Activated CD4-positive, alpha-beta T cell treated with anti-CD3 and anti-CD28 coated beads, Interleukin-2, amount 50 U/mL, for 24 hours (primary cell): ENCODE results near the gene LRRC38.

Source experiments
- DNase-seq, 2 donors: peaks; one replicate each; pipeline ENCODE4 v3.0.0-alpha.2; 2020; ENCODE audit warnings: low read depth in 1 of 2, low spot score in 1 of 2

Gene LRRC38

DNA sequence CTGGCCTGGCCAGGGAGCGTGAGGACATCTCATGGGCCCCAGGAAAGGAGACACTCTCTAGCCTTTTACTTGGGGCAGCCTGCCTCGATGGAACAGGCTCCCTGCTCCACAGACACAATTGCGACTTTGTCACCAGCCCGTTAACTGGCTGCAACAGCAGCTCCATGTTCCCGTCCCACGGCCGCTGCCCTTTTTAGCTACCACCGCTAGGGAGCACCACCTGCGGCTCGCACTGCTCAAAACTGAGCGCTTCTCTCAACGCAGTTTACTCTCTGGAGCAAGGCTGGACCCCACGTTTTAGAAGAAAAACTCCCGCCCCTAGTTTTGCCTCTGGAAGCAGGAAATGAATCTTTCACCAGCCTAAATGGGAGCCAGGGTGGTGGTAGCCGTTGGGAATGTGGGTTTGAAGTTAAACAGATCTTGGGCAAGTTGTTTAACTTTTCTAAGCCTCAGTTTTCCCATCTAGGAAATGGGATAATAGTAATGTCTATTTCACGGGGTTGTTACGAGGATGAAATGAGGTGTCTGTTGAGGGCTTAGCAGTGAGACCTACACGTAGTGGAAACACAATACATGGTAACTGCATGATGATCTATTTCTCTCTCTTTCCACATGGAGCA is 3.5 kb upstream of the LRRC38 start:
- DNase-seq, result no peak

- no peak for DNase-seq
Observed at GRCh38 chr1:13516606-13517005, 2.8 kb upstream of the LRRC38 start.

- DNase-seq, result no peak
Observed at GRCh38 chr1:13514821-13515220, 1.0 kb upstream of the LRRC38 start.

DNA sequence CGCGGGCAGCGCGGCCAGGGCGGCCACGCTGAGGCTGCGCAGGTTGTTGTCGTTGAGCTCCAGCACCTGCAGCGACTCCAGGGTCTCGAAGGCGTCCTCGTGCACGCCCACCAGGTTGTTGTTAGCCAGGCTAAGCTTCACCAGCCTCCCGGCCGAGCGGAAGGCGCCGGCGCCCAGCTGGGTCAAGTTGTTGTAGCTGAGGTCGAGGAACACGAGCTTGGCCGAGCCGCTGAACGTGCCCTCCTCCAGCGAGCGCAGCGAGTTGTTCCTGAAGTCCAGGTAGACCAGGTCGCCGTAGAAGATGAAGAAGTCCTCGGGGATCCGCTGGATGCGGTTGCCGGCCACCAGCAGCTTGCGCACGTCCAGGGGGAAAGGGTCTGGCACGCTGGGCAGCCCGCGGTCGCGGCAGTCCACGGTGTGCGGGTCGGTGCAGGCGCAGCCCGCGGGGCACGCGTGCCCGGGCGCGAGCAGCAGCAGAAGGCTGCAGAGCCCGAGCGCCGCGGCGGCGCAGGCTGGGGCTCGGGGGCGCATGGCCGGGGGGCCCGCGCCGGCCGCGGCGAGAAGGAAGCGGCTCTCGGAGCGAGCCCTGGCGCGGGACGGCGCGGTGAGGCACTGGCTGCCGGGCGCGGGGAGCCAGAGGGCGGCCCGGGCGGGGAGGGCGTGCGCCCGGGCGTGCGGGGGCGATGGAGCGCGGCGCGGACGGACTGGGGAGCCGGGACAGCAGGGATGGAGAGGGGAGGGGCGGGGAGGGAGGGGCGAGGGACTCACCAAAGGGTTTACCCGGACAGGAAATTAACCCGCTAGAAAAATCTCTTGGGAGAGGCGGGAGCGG is 524 bp downstream of the LRRC38 start:
- no peak for DNase-seq

- DNase-seq, result no peak
Observed at GRCh38 chr1:13512472-13512871, 1.3 kb downstream of the LRRC38 start.

DNA sequence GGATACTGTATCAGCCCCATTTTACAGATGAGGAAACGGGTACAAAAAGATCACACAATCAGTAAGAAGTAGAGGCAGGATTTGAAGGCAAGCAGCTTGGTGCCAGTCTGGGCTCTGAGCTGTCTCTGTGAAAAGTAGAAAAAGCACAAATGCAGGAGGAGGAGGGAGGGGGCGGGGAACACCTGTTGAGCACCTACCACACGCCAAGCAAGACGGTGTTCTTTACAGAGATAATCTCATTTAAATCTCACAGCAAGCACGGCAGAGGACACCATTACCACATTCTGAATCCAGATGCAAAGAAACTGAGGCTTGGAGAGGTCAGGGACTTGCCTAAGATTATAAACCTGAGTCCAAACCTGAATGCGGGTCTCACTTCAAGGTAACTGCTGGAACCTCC is 3.3 kb downstream of the LRRC38 start:
- DNase-seq, result no peak

- no peak for DNase-seq
Observed at GRCh38 chr1:13507075-13507474, 6.7 kb downstream of the LRRC38 start.

DNA sequence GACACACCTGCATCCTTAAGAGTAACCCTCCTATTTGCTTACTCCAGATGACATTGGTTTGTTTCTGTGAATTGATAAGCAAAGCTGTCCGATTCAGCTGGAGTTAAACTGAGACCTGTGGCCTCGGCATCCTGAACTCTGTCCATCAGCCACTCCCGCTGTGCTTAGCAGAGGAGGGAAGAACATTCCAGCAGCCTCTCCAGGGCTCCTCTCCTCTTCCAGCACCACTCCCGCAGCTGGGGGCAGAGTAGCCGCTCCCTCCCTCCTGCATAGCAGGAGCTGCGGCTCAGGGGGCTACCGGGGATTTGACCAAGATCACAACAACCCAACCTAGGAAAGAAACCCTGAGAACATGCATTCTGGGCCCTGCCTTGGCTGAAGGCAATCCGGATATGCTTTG is 8.8 kb downstream of the LRRC38 start:
- no peak for DNase-seq

GRCh38 chr1:13500806-13501205 is 13.0 kb downstream of the LRRC38 start:
- no peak for DNase-seq

DNA sequence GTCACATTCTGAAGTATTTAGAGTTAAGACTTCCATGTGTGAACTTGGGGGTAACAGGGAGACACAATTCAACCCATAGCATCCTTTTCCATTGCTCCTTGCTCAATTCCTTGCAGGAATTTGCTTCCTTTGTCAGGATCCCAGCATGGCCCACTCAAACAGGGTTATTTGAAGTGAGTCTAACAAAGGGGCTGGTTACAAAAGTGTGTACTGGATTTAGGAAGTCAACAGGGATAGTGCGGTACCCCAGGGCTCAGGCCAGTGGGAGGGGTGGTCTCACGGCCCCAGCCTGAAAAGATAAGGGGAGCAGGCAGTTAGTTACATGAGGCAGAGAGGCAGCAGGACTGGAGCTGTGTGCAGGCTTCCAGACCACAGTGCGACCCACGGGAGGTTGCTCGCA is 14.4 kb downstream of the LRRC38 start:
- DNase-seq, result no peak

GRCh38 chr1:13498553-13498952 is 15.2 kb downstream of the LRRC38 start:
- DNase-seq, result no peak

DNA sequence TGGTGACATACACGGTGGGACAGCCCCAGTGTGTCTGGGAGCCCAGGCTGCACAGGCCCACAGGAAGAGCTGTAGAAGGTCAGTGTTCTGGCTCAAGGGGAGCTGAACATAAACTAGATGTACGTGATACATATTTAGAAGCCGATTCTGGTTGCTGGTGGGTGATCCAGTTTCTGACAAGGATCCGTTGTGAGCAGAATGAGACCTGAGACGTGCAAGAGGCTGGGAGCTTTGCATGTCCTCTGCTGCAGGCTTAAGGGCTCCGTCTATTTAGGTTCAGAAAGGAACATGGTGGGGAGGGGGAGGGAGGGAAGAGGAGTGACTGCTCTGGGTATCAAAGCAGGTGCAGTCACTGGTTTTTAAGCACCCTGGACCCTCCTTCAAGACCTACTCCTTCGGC is 18.6 kb downstream of the LRRC38 start:
- DNase-seq, result no peak

- no peak for DNase-seq
Observed at GRCh38 chr1:13494712-13495111, 19.1 kb downstream of the LRRC38 start.

- no peak for DNase-seq
Observed at GRCh38 chr1:13494025-13494424, 19.8 kb downstream of the LRRC38 start.

- DNase-seq, result no peak
Observed at GRCh38 chr1:13492711-13493110, 21.1 kb downstream of the LRRC38 start.

- no peak for DNase-seq
Observed at GRCh38 chr1:13487957-13488356, 25.8 kb downstream of the LRRC38 start.

DNA sequence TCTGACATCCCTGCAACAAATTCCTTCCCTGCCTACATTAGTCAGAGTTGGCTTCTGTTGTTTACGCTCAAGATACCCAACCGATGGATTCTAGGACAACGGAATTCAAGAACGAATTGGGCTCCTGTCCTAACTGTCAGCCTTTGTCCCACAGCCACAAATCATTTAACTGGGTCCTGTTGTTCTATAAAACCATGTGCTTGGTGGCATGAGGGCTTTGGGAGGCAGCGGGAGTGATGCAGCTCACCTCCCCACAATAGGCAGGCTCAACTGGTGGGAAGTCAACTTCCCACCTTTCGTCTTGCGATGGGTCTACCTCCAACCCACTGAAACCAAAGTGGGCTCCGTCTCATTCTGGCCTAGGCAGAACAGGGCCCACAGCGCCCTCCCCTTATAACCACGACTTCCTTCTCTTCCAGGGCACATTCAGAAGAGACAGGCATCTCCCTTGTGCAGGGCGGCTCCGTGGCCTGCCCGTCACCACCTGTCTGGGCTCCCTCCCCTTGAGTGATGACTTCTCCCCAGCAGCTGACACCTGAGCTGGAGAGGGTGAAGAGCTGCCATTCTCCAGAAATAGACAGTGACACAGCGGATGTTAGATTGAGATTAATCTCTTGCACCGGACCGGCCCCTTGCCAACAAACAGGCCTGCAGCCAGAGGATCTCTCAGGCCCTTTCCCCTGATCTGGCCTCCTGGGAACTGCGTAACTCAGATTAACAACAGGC is 26.5 kb downstream of the LRRC38 start:
- DNase-seq, result no peak

DNA sequence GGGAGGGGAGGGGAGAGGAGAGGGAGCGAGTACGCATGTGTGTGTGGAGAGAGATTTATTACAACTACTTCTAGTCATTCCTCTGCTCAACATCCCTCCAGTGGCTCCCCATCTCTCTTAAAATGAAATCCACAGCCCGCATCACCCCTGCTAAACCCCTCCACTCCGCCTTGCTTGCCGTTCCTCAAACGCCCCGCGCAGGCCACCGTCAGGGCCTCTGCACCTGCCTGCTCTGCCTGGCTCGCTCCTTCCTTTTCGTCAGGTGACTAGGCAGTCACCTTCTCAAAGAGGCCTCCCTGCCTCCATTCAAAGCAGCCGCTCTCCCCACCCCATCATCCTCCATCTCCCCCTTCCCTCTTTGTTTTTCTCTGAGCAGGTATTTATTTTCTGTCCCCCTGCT is 29.9 kb downstream of the LRRC38 start:
- no peak for DNase-seq

GRCh38 chr1:13482600-13482999 is 31.2 kb downstream of the LRRC38 start:
- no peak for DNase-seq

- no peak for DNase-seq
Observed at GRCh38 chr1:13479171-13479856, 34.5 kb downstream of the LRRC38 start.

DNA sequence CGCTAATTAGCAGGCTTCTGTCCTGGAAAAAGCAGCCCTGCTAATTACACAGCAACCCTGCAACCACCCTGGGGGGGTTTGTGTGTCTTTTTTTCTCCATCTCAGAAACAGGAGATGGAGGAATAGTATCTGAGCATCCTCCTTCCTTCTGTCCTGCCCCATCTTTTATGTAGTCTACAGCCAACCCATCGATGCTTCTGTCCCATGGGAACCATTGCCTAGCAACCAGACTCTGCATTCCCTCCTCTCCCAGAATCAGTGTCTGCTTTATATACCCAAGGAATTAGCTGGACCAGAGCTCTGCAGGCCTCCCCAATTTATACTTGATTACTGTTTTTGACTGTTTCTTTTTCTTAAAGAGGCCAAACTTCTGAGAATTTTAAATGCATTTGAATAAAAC is 35.1 kb downstream of the LRRC38 start:
- no peak for DNase-seq

- no peak for DNase-seq
Observed at GRCh38 chr1:13469343-13469742, 44.5 kb downstream of the LRRC38 start.
